Spleen (tissue), 7 donors: ENCODE results near the gene VGLL3.

ENCODE experiments used
- POLR2AphosphoS5 ChIP-seq, 3 donors: sonication (generic); formaldehyde crosslinking; IDR thresholded peaks; one replicate each; pipeline ENCODE4 v1.5.1; 2017; ENCODE audit warnings: antibody characterized with exemption in 3 of 3
- TF ChIP-seq, protein P1 (sequence below), 11 experiments: fragments of 200-600 bp in 7 of 11; fragments of 450-650 bp in 4 of 11; sonication (generic) in 4 of 11; IDR thresholded peaks in 8 of 11; conservative IDR thresholded peaks in 3 of 11; 1 replicate in 7 of 11; 2 replicates in 4 of 11; pipeline versions ENCODE4 v1.4.0 to v1.8.0; 2016 to 2021; ENCODE audit warnings: antibody characterized with exemption in 11 of 11, inconsistent platforms in 4 of 11, mild to moderate bottlenecking in 1 of 11
- donor health status: DM: no; HTN: no; CAD: no; lungs with moderate emphysema.
- donor health status: DM: no; HTN: no; CAD: no.
- donor health status: DM: no; HTN: no; CAD: no.

DNA sequence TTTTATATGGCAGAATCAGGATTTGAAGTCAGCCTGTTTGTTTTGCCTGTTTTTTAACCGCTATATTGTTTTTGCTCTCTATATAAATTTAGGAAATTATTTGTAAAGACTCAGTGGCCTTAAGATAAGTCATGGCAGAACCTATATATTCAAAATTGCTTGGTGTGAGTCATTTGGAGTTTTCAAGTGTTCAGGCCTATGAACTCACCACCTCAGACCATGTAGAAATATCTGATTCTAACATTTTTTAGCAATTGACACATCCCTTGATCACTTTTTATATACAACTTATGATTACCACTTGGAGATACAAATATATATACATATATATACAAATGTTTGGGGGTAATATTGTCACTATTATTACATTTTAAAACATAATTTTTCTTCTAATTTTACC, 95.7 kb downstream of the VGLL3 start:
- TF ChIP-seq, protein P1, sequence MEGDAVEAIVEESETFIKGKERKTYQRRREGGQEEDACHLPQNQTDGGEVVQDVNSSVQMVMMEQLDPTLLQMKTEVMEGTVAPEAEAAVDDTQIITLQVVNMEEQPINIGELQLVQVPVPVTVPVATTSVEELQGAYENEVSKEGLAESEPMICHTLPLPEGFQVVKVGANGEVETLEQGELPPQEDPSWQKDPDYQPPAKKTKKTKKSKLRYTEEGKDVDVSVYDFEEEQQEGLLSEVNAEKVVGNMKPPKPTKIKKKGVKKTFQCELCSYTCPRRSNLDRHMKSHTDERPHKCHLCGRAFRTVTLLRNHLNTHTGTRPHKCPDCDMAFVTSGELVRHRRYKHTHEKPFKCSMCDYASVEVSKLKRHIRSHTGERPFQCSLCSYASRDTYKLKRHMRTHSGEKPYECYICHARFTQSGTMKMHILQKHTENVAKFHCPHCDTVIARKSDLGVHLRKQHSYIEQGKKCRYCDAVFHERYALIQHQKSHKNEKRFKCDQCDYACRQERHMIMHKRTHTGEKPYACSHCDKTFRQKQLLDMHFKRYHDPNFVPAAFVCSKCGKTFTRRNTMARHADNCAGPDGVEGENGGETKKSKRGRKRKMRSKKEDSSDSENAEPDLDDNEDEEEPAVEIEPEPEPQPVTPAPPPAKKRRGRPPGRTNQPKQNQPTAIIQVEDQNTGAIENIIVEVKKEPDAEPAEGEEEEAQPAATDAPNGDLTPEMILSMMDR (IDR thresholded peaks at IDR 0.05 in 8 of 11, conservative IDR thresholded peaks at IDR 0.05 in 3 of 11): no peak
- no peak for TF ChIP-seq POLR2AphosphoS5 (IDR thresholded peaks at IDR 0.05)
